SW 1271 (cell line): ENCODE results near the gene CDK4.

Source experiments
- DNase-seq, 2 experiments: peaks; one replicate each; lab custom pipeline; 2025; lab: John Stamatoyannopoulos, UW

CDK4 gene

DNA sequence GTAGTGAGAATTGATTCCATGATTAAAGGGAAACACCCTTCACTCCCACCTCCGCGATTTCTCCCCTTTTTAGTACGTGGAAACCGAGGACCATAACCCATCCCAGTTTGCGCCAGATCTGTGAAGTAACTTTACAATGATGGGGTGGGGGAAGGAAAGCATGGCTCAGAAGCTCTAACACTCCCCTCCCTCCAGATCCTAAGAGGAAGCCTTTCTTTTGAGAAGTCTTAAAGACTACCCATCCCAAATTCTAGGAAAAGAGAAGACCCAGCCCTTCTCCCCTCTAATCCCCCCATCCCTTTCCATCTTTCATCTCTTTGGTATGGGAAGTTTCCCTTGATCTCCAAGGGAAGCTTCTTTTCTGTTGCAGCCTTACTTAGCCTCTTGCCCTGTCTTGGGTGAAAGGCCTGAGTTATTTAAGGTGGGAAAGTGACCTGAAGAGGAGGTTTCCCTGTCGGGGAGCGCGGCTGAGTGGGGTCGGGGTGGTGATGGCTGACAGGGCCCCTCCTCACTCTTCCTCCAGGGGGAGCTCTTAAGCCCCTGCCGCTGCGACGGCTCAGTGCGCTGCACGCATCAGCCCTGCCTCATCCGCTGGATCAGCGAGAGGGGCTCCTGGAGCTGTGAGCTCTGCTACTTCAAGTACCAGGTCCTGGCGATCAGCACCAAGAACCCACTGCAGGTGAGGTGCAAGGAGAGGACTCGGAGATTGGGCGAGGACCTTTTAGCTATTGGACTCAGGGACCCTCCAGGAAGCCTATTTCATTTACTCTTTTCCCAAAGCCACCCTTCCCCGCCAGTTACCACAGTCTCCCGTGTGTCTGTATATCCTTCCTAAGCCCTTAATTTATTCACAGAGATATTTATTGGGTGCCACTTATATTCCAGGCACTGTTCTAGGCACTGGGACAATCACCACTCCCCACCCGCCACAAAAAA lies 4.6 kb upstream of the CDK4 start:
- no peak for DNase-seq

DNA sequence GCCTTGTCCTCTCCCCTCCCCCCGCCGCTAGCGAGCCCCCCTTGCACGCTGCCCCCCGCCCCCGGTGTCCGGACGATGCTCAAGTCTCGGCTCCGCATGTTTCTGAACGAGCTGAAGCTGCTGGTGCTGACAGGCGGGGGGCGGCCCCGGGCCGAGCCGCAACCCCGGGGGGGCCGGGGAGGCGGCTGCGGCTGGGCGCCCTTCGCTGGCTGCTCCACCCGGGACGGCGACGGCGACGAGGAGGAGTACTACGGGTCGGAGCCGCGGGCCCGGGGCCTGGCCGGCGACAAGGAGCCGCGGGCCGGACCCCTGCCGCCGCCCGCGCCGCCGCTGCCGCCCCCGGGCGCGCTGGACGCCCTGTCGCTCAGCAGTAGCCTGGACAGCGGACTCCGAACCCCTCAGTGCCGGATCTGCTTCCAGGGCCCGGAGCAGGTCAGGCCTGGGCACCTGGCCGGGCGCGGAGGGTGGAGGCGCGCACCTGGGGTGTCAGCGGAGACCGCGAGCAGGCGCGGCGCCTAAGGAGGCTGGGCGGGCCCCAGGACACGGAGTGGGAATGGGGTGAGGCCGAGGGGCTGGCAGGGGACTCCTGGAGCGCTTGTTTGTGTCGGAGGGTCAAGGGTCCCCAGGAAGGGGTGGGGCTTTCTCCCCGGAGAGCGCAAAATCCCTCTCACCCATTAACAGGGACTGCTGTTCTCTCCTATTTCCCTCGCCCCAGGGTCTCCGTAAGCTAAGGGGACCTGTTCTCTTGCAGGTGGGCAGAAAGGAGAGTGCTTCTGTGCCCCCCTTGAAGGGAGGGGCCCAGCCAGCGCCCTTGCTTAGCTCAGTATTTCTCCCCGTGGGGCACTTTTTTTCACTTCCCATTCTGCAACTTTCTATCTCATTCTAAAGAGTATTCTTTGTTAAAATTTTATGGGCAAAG lies 3.6 kb upstream of the CDK4 start:
- no peak for DNase-seq

DNA sequence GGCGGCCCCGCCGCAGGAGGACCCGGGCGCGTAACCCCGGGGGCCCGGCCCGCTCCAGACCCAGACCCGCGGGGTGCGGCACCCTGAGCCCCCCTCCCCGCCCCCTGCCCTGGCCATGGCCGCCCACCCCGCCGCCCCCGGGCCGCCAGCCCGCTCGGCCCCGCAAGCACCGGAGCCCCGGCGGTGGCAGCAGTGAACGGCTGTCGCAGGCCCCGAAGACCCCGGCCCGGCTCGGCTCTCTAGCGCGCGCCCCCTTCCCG lies 3.0 kb upstream of the CDK4 start:
- no peak for DNase-seq

DNA sequence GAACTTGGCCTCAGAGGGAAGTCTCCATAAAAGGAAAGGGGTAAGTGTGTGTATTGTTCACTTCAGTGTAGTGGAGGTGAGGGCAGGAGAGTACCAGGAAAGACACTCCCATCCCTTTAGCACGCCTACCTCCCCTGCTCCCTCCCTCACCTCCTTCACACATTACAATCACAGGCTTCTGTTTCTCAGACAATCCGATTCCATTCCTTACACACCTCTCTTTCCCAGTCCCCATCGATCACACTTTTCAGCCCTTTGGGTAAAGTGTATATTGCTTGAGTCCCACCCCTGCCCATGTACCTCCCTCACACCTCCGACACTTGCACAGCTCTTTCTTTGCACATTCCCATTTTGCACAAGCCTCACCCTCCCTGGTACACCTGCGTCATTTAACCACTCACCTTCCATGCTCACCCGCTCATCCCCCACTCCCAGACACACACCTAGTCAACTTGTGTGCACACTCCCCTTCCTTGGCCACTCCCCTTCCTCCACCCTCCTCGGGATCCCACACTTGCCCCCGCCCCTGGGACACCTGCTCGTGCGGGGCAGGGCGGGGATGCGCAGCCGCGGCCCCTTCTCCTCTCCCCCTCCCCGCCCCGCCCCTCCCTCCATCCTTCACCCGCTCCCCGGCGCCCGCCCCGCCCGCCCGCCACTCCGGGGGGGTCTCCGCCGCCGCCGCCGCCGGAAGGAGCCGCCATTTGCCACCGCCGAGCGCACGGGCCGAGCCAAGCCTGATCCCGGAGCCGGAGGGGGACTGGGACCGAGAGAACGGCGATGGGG lies 2.5 kb upstream of the CDK4 start, which contains the start of gene MARCHF9:
TSS of gene MARCHF9 (plus strand) at position 693 of the 783 bp plus-strand sequence. CDS start 426 bp downstream, outside the sequence.
- DNase-seq = peak in 1 of 2 experiments; percentile 57

DNA sequence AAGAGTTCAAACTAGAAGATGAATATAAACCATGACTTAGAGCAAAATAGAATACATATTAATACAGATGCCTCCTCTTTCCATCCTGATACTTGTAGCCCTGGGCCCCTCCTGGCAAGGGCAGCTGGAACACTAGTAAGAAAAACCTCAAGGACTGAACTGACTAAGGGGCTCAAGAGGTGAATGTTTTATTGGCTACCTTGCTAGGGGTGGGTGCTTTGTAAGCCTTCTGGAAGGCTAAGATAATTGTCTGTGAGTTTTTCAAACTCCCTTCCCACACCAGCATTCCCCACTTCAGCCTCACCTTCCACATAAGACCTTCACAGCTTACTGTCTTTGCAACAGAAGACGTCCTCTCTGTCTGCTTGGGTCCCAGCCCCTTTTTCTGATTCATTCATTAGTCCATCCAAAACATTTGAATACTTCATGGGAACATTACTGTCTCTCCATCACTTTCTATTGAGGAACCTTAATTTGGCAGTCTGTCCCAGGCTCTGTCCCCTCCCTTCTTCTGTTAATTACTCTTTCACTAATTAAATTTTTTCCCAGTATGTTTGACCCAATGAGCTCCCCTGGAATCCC lies 1.7 kb upstream of the CDK4 start:
- no peak for DNase-seq

DNA sequence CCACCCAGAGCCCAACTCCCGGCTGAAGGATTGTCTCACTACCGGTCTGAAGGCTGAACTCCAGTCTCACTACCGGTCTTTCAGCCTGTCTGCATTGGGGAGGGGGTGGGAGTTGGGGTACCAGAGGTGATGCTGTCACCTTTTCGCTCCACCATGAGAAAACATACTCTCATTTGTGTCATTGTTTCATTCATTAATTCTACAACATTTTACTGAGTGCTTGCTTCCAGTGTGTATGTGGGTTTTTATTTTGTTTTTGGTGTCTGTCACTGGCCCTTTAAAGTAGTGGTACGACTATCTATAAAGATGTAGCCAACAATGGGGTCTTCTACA lies 524 bp upstream of the CDK4 start:
- no peak for DNase-seq

DNA sequence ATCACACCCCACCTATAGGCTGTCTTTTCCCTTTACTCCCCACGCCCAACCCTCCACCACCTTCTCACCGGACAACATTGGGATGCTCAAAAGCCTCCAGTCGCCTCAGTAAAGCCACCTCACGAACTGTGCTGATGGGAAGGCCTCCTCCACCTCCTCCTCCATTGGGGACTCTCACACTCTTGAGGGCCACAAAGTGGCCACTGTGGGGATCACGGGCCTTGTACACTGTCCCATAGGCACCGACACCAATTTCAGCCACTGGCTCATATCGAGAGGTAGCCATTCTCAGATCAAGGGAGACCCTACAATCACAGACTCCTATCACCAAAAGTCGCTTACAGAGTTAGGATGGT lies 700 bp downstream of the CDK4 start:
- DNase-seq = no peak

GRCh38 chr12:57750561-57751431 lies 1.3 kb downstream of the CDK4 start:
- DNase-seq = no peak

DNA sequence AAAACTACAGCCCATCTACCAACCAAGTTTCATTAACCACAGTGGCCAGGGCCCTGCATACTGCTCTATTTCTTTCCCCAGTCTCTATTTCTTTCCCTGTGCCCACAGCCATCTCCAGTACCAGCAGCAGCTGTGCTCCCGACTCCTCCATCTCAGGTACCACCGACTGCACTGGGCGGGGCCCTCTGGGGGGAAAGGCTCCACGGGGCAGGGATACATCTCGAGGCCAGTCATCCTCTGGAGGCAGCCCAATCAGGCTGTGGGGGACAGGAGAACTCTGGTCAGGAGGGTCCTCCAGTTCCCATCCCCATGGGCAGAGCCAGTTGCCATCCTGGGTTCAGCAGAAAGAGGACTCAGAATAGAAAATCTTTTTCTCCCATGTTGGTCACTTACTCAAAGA lies 3.0 kb downstream of the CDK4 start:
- no peak for DNase-seq

- no peak for DNase-seq
Measured at GRCh38 chr12:57746025-57746424, 6.1 kb downstream of the CDK4 start.

DNA sequence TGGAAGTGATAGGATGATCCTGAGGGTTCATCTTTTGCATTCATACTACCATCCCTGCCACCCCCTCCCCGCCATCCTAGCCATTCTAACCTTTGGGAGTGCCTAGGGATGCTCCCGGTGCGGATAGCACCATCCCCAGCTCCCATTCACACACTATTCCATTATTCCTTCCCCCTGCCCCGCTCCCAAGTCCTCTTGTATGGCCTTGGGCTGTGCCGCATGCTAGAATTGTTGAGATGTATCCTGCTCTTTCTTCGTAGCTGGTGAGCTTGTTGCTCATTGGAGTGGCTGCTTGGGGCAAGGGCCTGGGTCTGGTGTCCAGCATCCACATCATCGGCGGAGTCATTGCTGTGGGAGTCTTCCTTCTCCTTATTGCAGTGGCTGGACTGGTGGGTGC lies 6.6 kb downstream of the CDK4 start:
- no peak for DNase-seq

DNA sequence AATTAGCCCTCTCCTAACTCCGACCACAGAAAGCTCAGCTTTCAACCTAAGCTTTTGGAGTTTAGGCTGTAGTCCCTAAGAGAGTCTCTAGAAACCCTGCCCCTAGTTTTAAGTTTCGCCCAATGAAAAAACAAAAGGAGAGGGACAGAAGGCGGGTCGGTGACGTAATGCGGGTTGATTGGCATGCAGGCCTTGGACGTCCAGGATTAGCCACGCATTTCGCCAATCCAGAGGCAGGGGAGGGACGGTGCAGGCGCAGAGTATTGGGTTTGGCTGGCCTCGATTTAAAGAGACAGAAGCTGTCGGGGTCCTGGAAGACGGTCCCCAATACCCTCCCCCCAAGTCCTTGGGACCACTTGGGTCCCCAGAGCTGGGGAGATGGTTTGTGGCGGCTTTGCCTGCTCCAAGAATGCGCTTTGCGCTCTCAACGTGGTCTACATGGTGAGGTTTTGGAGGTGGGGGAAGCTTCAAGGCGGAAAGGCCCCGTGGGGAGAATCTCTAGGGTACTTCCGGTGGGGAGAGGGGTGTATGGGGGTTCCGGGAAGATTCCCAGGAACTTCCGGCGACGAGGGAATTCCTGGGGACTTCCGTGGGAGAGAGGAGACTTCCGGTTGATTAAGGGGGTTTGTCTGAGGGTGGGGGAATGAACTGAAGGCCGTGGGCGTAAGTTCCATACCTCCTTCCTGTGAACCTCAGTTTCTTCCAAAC lies 7.2 kb downstream of the CDK4 start, which contains the start of gene TSPAN31:
TSS of gene TSPAN31 (plus strand) at position 263 of the 708 bp plus-strand sequence. CDS start at position 379, 116 bp downstream.
- DNase-seq = peak; percentile 92 to 96

- DNase-seq = no peak
Measured at GRCh38 chr12:57744194-57744776, 7.8 kb downstream of the CDK4 start.

GRCh38 chr12:57743769-57744168 lies 8.3 kb downstream of the CDK4 start:
- DNase-seq = no peak

DNA sequence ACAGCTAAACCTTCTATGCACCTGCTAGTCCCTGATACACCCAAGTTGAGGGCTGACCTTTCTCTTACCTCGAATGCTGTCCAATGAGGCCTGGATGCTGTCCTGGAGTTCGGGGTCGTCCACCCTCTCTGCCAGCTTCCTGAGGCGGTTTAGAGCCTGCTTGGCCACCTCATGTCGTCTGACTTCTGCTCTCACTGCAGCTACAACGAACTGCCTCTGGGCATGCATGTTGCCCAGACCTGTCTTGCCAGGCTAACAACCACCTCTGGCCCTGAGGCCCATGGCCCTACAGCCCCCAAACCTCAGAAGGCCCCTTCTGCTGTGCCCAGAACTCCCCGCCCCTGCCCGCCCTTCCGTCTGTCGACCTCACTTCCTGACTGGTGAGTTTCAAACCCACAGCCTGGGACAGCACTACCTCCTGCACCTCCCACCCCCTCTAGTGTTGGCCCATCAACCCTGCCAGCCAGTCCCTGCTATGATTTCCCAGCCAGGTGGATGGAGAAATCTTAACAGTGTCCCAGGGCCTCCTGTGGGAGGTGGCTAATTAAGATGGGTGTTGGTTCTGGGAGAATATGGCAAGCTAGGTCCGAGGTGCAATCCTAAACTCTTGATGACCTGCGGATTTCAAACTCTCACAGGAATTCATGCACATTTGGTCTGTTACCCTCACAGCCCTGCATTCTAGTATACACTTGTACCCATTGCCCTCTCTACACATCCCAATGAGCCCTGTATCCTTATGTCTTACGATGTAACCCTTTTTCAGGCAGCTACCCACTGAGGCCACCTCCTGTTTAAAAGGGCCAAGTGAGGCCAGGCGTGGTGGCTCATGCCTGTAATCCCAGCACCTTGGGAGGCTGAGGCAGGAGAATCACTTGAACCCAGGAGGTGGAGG lies 10.0 kb downstream of the CDK4 start:
- DNase-seq = no peak

GRCh38 chr12:57741413-57741789 lies 10.7 kb downstream of the CDK4 start:
- no peak for DNase-seq

GRCh38 chr12:57740656-57741412 lies 11.3 kb downstream of the CDK4 start:
- no peak for DNase-seq

DNA sequence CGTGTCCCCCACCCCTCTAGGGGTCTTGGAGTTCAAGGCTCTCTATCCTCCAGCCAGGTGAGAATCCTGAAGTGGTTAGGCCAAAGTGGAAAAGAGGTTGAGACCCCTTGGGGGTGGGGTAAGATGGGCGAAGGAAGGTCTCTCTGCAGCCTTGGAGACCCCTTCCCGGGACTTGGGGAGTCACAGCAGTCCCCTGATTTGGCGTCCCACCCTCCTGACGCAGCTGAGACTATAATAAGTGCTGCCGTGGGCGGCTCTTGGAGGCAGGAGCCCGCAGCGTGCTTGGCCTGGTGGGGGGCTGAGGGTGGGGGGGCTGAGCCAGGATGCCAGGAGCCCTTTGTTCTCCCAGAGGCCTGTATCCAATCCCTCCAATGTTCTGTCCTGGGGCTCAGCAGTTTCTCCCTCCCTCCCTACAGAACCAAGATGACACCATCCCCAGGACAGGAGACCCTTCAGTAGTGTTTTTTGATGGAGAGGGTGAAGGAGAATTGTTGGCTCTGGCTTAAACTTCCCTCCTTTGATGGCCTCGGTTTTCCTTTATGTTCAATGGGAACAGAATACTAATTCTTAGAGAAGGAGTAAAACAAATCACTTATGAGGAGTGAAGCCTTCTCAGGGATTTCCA lies 12.1 kb downstream of the CDK4 start:
- no peak for DNase-seq
